ENCODE results near the gene WIPF1.

Gene WIPF1, protein sequence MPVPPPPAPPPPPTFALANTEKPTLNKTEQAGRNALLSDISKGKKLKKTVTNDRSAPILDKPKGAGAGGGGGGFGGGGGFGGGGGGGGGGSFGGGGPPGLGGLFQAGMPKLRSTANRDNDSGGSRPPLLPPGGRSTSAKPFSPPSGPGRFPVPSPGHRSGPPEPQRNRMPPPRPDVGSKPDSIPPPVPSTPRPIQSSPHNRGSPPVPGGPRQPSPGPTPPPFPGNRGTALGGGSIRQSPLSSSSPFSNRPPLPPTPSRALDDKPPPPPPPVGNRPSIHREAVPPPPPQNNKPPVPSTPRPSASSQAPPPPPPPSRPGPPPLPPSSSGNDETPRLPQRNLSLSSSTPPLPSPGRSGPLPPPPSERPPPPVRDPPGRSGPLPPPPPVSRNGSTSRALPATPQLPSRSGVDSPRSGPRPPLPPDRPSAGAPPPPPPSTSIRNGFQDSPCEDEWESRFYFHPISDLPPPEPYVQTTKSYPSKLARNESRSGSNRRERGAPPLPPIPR

DNA sequence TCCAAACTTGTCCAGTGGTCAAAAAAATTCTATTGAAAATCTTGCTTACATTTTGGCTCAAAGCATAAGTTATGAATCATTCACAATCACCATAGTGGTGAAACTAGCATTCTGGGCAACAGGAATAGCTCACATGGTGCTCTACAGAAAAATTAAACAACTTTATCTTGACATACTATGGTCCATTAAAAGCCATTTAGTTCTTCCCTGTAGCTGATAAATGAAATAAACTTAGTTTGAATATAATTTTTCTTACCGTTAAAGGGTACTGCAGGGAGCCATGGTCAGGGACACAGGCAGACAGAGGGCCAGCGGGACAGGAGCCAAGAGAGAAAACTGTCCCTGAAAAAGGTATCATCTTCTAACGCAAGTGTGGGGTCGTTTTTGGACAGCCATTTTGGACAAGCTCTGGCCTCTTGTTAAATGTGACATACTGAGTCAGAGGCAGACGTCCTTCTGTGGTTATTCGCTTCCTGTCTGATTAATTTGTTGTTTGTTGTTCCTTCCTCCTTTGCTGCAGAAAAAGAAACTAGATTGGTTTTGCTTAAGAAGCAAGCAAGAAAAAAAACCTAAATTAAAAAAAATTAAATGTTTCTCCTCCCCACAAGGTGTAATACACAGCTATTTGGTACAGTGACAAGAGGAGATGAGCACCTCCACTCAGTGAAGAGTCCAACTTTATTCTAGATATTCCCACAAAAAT, at the start of gene WIPF1:
Gene WIPF1, minus strand, starts transcription at position 460 of the 703 bp plus-strand sequence. CDS start 12,231 bp downstream, outside the sequence.
- no peaks in the 10 kb centered on the region for H3K27me3 ChIP-seq (ENCODE audit: control insufficient read depth in 5 of 5, insufficient read depth in 4 of 5, low read length in 5 of 5)
- H3K27ac ChIP-seq (ENCODE audit: low read depth, low read length), result peak within 1 kb of the TSS; percentile 68
- H3K9ac ChIP-seq (ENCODE audit: low read length in 5 of 5), result peak within 1 kb of the TSS in 4 of 5 donors; percentile 41 to 59 (median 52)
- H3K36me3 ChIP-seq (ENCODE audit: control insufficient read depth in 5 of 5, insufficient read depth in 5 of 5, low read length in 5 of 5), result no peaks in the 10 kb centered on the region
- peaks cover 0 to 29% (median 14%) of the 10 kb centered on the region in 5 donors for H3K4me1 ChIP-seq (ENCODE audit: control insufficient read depth in 5 of 5, insufficient read depth in 5 of 5, low read length in 5 of 5)
- no peaks in the 10 kb centered on the region for H3K9me3 ChIP-seq (ENCODE audit: control insufficient read depth in 5 of 5, low read length in 5 of 5)
- H3K4me3 ChIP-seq (ENCODE audit: low read depth in 1 of 5, low read length in 5 of 5), result peak within 1 kb of the TSS; percentile 44 to 55 (median 49)

DNA sequence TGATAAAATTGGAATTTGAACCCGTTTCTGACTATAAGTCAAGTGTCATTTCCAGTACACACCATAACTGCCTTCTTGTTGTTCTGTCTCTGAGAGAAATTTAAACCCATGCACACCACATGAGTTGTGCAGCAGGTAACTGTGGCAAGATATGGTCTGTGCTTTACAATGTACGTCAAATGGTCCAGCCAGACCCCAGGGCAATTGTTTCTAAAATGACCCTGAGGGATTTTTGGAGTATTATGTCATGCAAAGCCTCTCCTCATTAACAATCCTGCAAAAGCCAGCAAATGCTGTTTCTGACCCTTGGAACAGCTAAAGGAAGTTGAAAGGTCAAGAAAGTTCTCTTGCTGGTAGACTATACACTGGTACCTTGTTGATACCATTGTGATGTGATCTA, 47.7 kb upstream of the WIPF1 start:
- Histone ChIP-seq H3K4me1 (ENCODE audit: control insufficient read depth in 5 of 5, insufficient read depth in 5 of 5, low read length in 5 of 5) (peaks cover 0 to 6% (median 3%) of the 10 kb centered on the region in 5 donors), H3K27me3 (ENCODE audit: control insufficient read depth in 5 of 5, insufficient read depth in 4 of 5, low read length in 5 of 5) (no peaks in the 10 kb centered on the region), H3K27ac (ENCODE audit: low read depth, low read length) (no peak overlapping the region), H3K36me3 (ENCODE audit: control insufficient read depth in 5 of 5, insufficient read depth in 5 of 5, low read length in 5 of 5) (peaks cover 0 to 4% (median 0%) of the 10 kb centered on the region in 5 donors), H3K4me3 (ENCODE audit: low read depth in 1 of 5, low read length in 5 of 5) (no peak overlapping the region), H3K9me3 (ENCODE audit: control insufficient read depth in 5 of 5, low read length in 5 of 5) (peaks cover 0 to 17% (median 13%) of the 10 kb centered on the region in 5 donors), H3K9ac (ENCODE audit: low read length in 5 of 5) (no peak overlapping the region)

DNA sequence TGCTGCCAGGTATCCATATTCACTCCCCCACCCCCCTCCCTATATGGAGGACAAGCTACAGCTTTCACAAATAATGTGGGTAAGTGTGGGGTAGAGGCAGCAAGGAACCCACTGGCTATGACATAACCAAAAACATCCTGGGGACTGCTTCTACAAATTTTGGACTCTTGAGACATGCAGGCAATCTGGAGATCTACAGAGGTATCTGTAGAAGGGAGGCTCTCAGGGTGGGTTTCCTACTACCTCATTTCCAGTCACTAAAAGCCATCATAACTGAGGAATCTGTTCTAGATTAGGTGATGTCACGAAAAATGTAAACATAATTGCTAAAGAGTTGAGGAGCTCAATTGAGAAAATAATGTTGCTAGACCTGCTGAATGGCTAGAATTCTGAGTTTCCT, 46.8 kb upstream of the WIPF1 start:
- Histone ChIP-seq H3K9me3 (ENCODE audit: control insufficient read depth in 5 of 5, low read length in 5 of 5) (peaks cover 0 to 17% (median 8%) of the 10 kb centered on the region in 5 donors), H3K36me3 (ENCODE audit: control insufficient read depth in 5 of 5, insufficient read depth in 5 of 5, low read length in 5 of 5) (peaks cover 0 to 4% (median 0%) of the 10 kb centered on the region in 5 donors), H3K27ac (ENCODE audit: low read depth, low read length) (no peak overlapping the region), H3K9ac (ENCODE audit: low read length in 5 of 5) (no peak overlapping the region), H3K27me3 (ENCODE audit: control insufficient read depth in 5 of 5, insufficient read depth in 4 of 5, low read length in 5 of 5) (no peaks in the 10 kb centered on the region), H3K4me3 (ENCODE audit: low read depth in 1 of 5, low read length in 5 of 5) (no peak overlapping the region), H3K4me1 (ENCODE audit: control insufficient read depth in 5 of 5, insufficient read depth in 5 of 5, low read length in 5 of 5) (peaks cover 0 to 6% (median 3%) of the 10 kb centered on the region in 5 donors)

DNA sequence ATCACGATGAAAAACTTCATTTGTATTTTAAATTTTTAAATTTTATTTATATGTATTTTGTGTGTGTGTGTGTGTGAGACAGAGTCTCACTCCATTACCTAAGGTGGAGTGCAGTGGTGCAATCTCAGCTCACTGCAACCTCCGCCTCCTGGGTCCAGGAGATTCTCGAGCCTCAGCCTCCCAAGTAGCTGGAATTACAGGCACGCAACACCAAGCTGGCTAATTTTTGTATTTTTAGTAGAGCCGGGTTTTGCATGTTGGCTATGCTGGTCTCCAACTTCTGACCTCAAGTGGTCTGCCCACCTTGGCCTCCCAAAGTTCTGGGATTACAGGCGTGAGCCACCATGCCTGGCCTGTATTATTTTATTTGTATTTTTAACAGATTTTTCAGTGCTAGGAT, 45.8 kb upstream of the WIPF1 start:
- Histone ChIP-seq H3K36me3 (ENCODE audit: control insufficient read depth in 5 of 5, insufficient read depth in 5 of 5, low read length in 5 of 5) (peaks cover 0 to 4% (median 0%) of the 10 kb centered on the region in 5 donors), H3K4me3 (ENCODE audit: low read depth in 1 of 5, low read length in 5 of 5) (no peak overlapping the region)

DNA sequence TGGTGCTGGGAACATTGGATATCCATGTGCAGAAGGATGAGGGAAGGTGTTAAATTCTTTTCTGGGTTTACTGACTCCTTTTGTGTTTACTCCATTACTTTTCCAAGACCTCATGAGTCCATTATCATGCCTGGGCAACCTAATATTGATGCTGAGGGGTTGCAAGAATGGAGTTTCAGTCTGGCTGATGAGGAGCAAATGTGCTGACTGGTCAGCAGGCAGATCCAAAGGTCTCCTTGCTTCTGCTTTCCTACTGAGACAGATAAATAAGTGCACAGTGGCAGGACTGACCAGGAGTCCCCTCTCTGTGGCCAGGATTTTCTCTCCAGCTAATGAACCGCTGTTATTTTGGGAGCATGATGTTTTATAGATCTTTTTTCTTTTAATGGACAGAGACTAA, 43.6 kb upstream of the WIPF1 start:
- Histone ChIP-seq H3K27ac (ENCODE audit: low read depth, low read length) (no peak overlapping the region), H3K9me3 (ENCODE audit: control insufficient read depth in 5 of 5, low read length in 5 of 5) (peaks cover 0 to 7% (median 0%) of the 10 kb centered on the region in 5 donors)

More for the DNA sequence above, 45.8 kb upstream of the WIPF1 start:
- peaks cover 0 to 8% (median 0%) of the 10 kb centered on the region in 5 donors for H3K9me3 ChIP-seq (ENCODE audit: control insufficient read depth in 5 of 5, low read length in 5 of 5)
- no peak overlapping the region for H3K27ac ChIP-seq (ENCODE audit: low read depth, low read length)
- no peak overlapping the region for H3K9ac ChIP-seq (ENCODE audit: low read length in 5 of 5)
- H3K4me1 ChIP-seq (ENCODE audit: control insufficient read depth in 5 of 5, insufficient read depth in 5 of 5, low read length in 5 of 5), result peaks cover 0 to 6% (median 3%) of the 10 kb centered on the region in 5 donors
- no peaks in the 10 kb centered on the region for H3K27me3 ChIP-seq (ENCODE audit: control insufficient read depth in 5 of 5, insufficient read depth in 4 of 5, low read length in 5 of 5)

DNA sequence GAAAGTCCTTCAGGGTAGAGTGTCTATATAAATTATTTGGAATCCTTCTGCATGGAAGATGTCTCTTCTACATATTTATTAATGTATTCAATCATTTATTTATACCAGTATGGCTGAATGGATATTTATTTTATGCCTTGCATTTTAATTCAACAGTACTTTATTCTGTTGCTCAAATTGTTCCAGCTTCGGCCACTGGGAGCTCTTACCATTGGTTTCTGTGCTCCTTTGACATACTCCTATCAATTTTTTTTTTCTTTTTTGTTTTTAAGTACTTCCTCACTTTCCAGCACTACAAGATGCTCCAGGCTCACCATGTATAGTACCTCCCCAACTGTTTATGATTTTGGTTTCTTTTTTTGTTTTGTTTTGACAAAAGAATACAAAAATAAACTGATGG, 39.4 kb upstream of the WIPF1 start:
- Histone ChIP-seq H3K36me3 (ENCODE audit: control insufficient read depth in 5 of 5, insufficient read depth in 5 of 5, low read length in 5 of 5) (peaks cover 0 to under 1% (median 0%) of the 10 kb centered on the region in 5 donors), H3K27ac (ENCODE audit: low read depth, low read length) (no peak overlapping the region), H3K4me3 (ENCODE audit: low read depth in 1 of 5, low read length in 5 of 5) (no peak overlapping the region), H3K4me1 (ENCODE audit: control insufficient read depth in 5 of 5, insufficient read depth in 5 of 5, low read length in 5 of 5) (peaks cover 5 to 30% (median 28%) of the 10 kb centered on the region in 5 donors), H3K9ac (ENCODE audit: low read length in 5 of 5) (no peak overlapping the region), H3K27me3 (ENCODE audit: control insufficient read depth in 5 of 5, insufficient read depth in 4 of 5, low read length in 5 of 5) (no peaks in the 10 kb centered on the region), H3K9me3 (ENCODE audit: control insufficient read depth in 5 of 5, low read length in 5 of 5) (peaks cover 0 to 5% (median 0%) of the 10 kb centered on the region in 5 donors)

More for the DNA sequence above, 43.6 kb upstream of the WIPF1 start:
- H3K4me3 ChIP-seq (ENCODE audit: low read depth in 1 of 5, low read length in 5 of 5), result no peak overlapping the region
- H3K27me3 ChIP-seq (ENCODE audit: control insufficient read depth in 5 of 5, insufficient read depth in 4 of 5, low read length in 5 of 5), result no peaks in the 10 kb centered on the region
- no peaks in the 10 kb centered on the region for H3K36me3 ChIP-seq (ENCODE audit: control insufficient read depth in 5 of 5, insufficient read depth in 5 of 5, low read length in 5 of 5)
- peaks cover 0 to 6% (median 3%) of the 10 kb centered on the region in 5 donors for H3K4me1 ChIP-seq (ENCODE audit: control insufficient read depth in 5 of 5, insufficient read depth in 5 of 5, low read length in 5 of 5)
- no peak overlapping the region for H3K9ac ChIP-seq (ENCODE audit: low read length in 5 of 5)

DNA sequence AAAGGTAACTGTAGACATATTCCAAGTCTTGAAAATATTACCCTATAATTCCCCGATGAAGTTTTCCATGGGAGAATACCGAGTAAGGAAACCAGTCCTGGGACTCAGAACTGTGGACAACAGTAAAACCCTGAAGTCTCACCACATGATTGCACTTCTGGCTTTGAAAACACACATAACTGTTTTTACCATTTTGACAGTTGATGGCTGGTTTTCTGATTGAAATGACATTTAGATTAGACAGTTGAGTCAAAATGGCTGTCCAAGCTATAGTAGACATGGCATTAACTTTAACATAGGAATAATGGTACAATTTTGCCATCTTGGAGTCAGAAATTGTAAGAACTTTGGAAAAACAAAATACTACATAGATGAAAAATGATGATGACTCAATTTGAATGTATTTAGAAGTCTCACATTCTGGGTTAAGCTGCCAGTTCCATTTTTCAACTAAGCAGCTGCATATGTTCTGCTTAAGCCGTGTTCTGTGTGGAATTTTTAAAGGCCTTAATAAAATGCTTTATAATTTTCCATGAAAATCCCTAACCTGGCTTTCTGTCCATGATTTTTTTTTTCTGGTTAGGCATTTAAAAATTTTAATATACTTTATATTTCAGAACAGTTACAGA, 38.3 kb upstream of the WIPF1 start:
- Histone ChIP-seq H3K4me3 (ENCODE audit: low read depth in 1 of 5, low read length in 5 of 5) (no peak overlapping the region), H3K27ac (ENCODE audit: low read depth, low read length) (peak overlapping the region; percentile 65), H3K9ac (ENCODE audit: low read length in 5 of 5) (no peak overlapping the region), H3K4me1 (ENCODE audit: control insufficient read depth in 5 of 5, insufficient read depth in 5 of 5, low read length in 5 of 5) (peaks cover 5 to 38% (median 28%) of the 10 kb centered on the region in 5 donors), H3K9me3 (ENCODE audit: control insufficient read depth in 5 of 5, low read length in 5 of 5) (peaks cover 0 to under 1% (median 0%) of the 10 kb centered on the region in 5 donors), H3K27me3 (ENCODE audit: control insufficient read depth in 5 of 5, insufficient read depth in 4 of 5, low read length in 5 of 5) (no peaks in the 10 kb centered on the region), H3K36me3 (ENCODE audit: control insufficient read depth in 5 of 5, insufficient read depth in 5 of 5, low read length in 5 of 5) (peaks cover 0 to 2% (median 0%) of the 10 kb centered on the region in 5 donors)

DNA sequence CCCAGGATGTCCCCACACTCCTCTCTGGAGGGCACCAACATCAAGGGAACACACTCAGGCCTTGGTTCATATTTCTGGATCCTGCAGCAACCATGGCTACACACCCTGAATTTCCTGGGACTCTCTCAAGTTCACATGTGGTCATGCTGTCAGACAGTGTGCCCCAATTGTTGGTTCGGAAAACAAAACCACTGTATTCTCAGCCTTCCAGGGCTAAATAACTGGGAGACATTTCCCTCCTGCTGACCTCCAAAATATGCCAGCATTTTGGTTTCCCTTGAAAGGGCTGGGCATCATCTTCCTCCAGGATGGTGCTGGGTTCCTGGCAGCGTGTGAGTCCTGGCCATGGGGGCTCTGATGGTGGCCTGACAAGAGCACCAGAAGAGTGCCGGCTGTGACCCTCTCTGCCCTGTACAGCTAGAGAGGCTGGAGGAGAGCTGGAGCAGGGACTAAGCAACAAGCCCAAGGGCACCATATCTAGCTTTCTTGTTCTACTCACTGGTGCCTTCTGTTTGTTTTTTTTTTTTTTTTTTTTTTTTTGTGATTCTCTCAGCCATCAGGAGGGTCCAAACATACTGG, 37.5 kb upstream of the WIPF1 start:
- Histone ChIP-seq H3K4me3 (ENCODE audit: low read depth in 1 of 5, low read length in 5 of 5) (peak overlapping the region in 3 of 5 donors; percentile 50 to 62 (median 57)), H3K36me3 (ENCODE audit: control insufficient read depth in 5 of 5, insufficient read depth in 5 of 5, low read length in 5 of 5) (peaks cover 0 to 2% (median 0%) of the 10 kb centered on the region in 5 donors), H3K4me1 (ENCODE audit: control insufficient read depth in 5 of 5, insufficient read depth in 5 of 5, low read length in 5 of 5) (peaks cover 5 to 44% (median 29%) of the 10 kb centered on the region in 5 donors), H3K27ac (ENCODE audit: low read depth, low read length) (peak overlapping the region; percentile 65), H3K9ac (ENCODE audit: low read length in 5 of 5) (peak overlapping the region in 3 of 5 donors; percentile 21 to 63 (median 56)), H3K27me3 (ENCODE audit: control insufficient read depth in 5 of 5, insufficient read depth in 4 of 5, low read length in 5 of 5) (no peaks in the 10 kb centered on the region), H3K9me3 (ENCODE audit: control insufficient read depth in 5 of 5, low read length in 5 of 5) (no peaks in the 10 kb centered on the region)

Data from subcutaneous abdominal adipose tissue (tissue), 5 donors.